WERI-Rb-1 (cell line): Measurements from ENCODE around the gene NUP214.

Source experiments
- DNase-seq: peaks from one replicate; pipeline ENCODE4 v3.0.0-alpha.2; 2020
- H3K27ac ChIP-seq: fragments of 250-450 bp; sonication (Bioruptor Pico); 2 replicates; pipeline ENCODE4 v1.5.1; 2020; ENCODE audit warnings: mild to moderate bottlenecking, moderate library complexity
- H3K27me3 ChIP-seq: fragments of 250-450 bp; sonication (Bioruptor Pico); 2 replicates; pipeline ENCODE4 v1.5.1; 2021; ENCODE audit warnings: mild to moderate bottlenecking, low read depth, moderate library complexity; ENCODE audit not compliant: insufficient read depth, severe bottlenecking
- H3K36me3 ChIP-seq: fragments of 250-450 bp; sonication (Bioruptor Pico); 2 replicates; pipeline ENCODE4 v1.5.1; 2020; ENCODE audit warnings: mild to moderate bottlenecking, moderate library complexity
- H3K4me3 ChIP-seq: 2 replicates; pipeline ENCODE4 v1.5.1; 2011; ENCODE audit warnings: low read depth, mild to moderate bottlenecking, control low read depth, low read length
- H3K9me3 ChIP-seq: fragments of 250-450 bp; sonication (Bioruptor Pico); 2 replicates; pipeline ENCODE4 v1.5.1; 2021; ENCODE audit warnings: mild to moderate bottlenecking, moderate library complexity; ENCODE audit not compliant: severe bottlenecking
- CTCF ChIP-seq: IDR thresholded peaks from 2 replicates; pipeline ENCODE4 v1.5.1; 2011; ENCODE audit warnings: low read depth, mild to moderate bottlenecking, control low read depth, inconsistent platforms, low read length

NUP214 gene

GRCh38 chr9:131125288-131126058 is at the start of gene NUP214:
TSS of gene NUP214 (plus strand) at chr9:131125586. CDS start at chr9:131125705, 119 bp downstream.
- peak within 1 kb of the TSS; percentile 88 for H3K4me3 ChIP-seq
- DNase-seq, result peak; percentile 100
- H3K27me3 ChIP-seq, result no peaks in the 10 kb centered on the region
- no peak for TF ChIP-seq CTCF
- H3K9me3 ChIP-seq, result no peaks in the 10 kb centered on the region
- H3K36me3 ChIP-seq, result peaks cover 47% of the 10 kb centered on the region
- peak within 1 kb of the TSS; percentile 97 for H3K27ac ChIP-seq

- TF ChIP-seq CTCF, result no peak
- Histone ChIP-seq H3K4me3 (no peak overlapping the region), H3K9me3 (no peaks in the 10 kb centered on the region), H3K36me3 (no peaks in the 10 kb centered on the region), H3K27me3 (no peaks in the 10 kb centered on the region), H3K27ac (no peak overlapping the region)
- DNase-seq, result no peak
These were observed 48.8 kb upstream of the NUP214 start for GRCh38 chr9:131076347-131077195.

GRCh38 chr9:131078427-131079366 is 46.7 kb upstream of the NUP214 start:
- TF ChIP-seq CTCF, result no peak
- Histone ChIP-seq H3K9me3 (no peaks in the 10 kb centered on the region), H3K27me3 (no peaks in the 10 kb centered on the region), H3K27ac (no peak overlapping the region), H3K36me3 (no peaks in the 10 kb centered on the region), H3K4me3 (no peak overlapping the region)
- no peak for DNase-seq

GRCh38 chr9:131080589-131080988 is 44.8 kb upstream of the NUP214 start:
- DNase-seq, result no peak
- Histone ChIP-seq H3K27ac (no peak overlapping the region), H3K4me3 (no peak overlapping the region), H3K9me3 (no peaks in the 10 kb centered on the region), H3K27me3 (no peaks in the 10 kb centered on the region), H3K36me3 (no peaks in the 10 kb centered on the region)
- TF ChIP-seq CTCF, result no peak

GRCh38 chr9:131081868-131082267 is 43.5 kb upstream of the NUP214 start:
- no peak overlapping the region for H3K4me3 ChIP-seq
- no peak for TF ChIP-seq CTCF
- no peaks in the 10 kb centered on the region for H3K27me3 ChIP-seq
- H3K27ac ChIP-seq, result no peak overlapping the region
- no peak for DNase-seq
- no peaks in the 10 kb centered on the region for H3K9me3 ChIP-seq
- H3K36me3 ChIP-seq, result no peaks in the 10 kb centered on the region
